Stimulated activated CD4-positive, alpha-beta T cell treated with anti-CD3 and anti-CD28 coated beads, Interleukin-1b, Interleukin-23, amount 100 ng/mL, for 4 hours (primary cell): ENCODE data around the gene IDH2.

ENCODE experiments used
- DNase-seq, 2 donors: peaks; one replicate each; pipeline ENCODE4 v3.0.0-alpha.2; 2020; ENCODE audit warnings: low read depth in 2 of 2

Gene IDH2

GRCh38 chr15:90064911-90065681 is 37.2 kb downstream of the IDH2 start:
- DNase-seq: no peak

GRCh38 chr15:90063770-90064247 is 38.5 kb downstream of the IDH2 start:
- no peak for DNase-seq

- no peak for DNase-seq
These were observed 39.1 kb downstream of the IDH2 start for GRCh38 chr15:90062973-90063769.

- no peak for DNase-seq
These were observed 39.8 kb downstream of the IDH2 start for GRCh38 chr15:90062462-90062932.

- DNase-seq: peak; percentile 30 to 39
These were observed 40.2 kb downstream of the IDH2 start for GRCh38 chr15:90062023-90062442.

GRCh38 chr15:90060797-90061196 is 41.5 kb downstream of the IDH2 start:
- DNase-seq: no peak

GRCh38 chr15:90059208-90059985 is 42.9 kb downstream of the IDH2 start:
- DNase-seq: peak; percentile 28 to 65

- DNase-seq: no peak
These were observed 43.5 kb downstream of the IDH2 start for GRCh38 chr15:90058775-90059174.

- no peak for DNase-seq
These were observed 44.0 kb downstream of the IDH2 start for GRCh38 chr15:90058308-90058707.

- no peak for DNase-seq
These were observed 45.7 kb downstream of the IDH2 start for GRCh38 chr15:90056529-90056928.

- DNase-seq: no peak
These were observed 47.1 kb downstream of the IDH2 start for GRCh38 chr15:90055182-90055581.

- no peak for DNase-seq
These were observed 47.6 kb downstream of the IDH2 start for GRCh38 chr15:90054618-90055097.

- no peak for DNase-seq
These were observed 48.4 kb downstream of the IDH2 start for GRCh38 chr15:90053685-90054466.

GRCh38 chr15:90051874-90052273 is 50.4 kb downstream of the IDH2 start:
- DNase-seq: no peak

- DNase-seq: no peak
These were observed 52.3 kb downstream of the IDH2 start for GRCh38 chr15:90049666-90050604.

GRCh38 chr15:90049030-90049429 is 53.2 kb downstream of the IDH2 start:
- no peak for DNase-seq

- DNase-seq: no peak
These were observed 54.2 kb downstream of the IDH2 start for GRCh38 chr15:90047956-90048575.

- no peak for DNase-seq
These were observed 55.3 kb downstream of the IDH2 start for GRCh38 chr15:90046911-90047392.

GRCh38 chr15:90046289-90046688 is 56.0 kb downstream of the IDH2 start:
- no peak for DNase-seq
